Prostate gland (tissue), 2 donors: ENCODE measurements around the gene SERINC2. TPM values are rescaled to one million over a fixed set of nuclear protein-coding genes. Genes with fewer than 3 reads are reported as not detected.

ENCODE experiments used
- DNase-seq: peaks from one replicate; pipeline ENCODE4 v3.0.0-alpha.2; 2019; ENCODE audit warnings: low spot score
- H3K27ac ChIP-seq, 2 donors: fragments of 200-600 bp; sonication (generic); 2 replicates each; pipeline ENCODE4 v1.5.1; 2017 to 2019
- H3K27me3 ChIP-seq: fragments of 200-600 bp; sonication (generic); replicated peaks from 2 replicates; pipeline ENCODE4 v1.5.1; 2019; ENCODE audit not compliant: insufficient read depth
- H3K36me3 ChIP-seq, 2 donors: fragments of 200-600 bp; sonication (generic); 1 replicate in 1 of 2; 2 replicates in 1 of 2; pipeline versions ENCODE4 v1.5.1 to v1.8.1; 2017 to 2019
- H3K4me1 ChIP-seq: fragments of 200-600 bp; sonication (generic); replicated peaks from 2 replicates; pipeline ENCODE4 v1.5.1; 2019
- H3K4me3 ChIP-seq, 2 donors: fragments of 200-600 bp; sonication (generic); 2 replicates each; pipeline ENCODE4 v1.5.1; 2017 to 2019
- H3K9me3 ChIP-seq: fragments of 200-600 bp; sonication (generic); 2 replicates; pipeline ENCODE4 v1.5.1; 2017
- POLR2A ChIP-seq: fragments of 450-650 bp; IDR thresholded peaks from one replicate; pipeline ENCODE4 v1.6.1; 2016; ENCODE audit warnings: antibody characterized with exemption, mild to moderate bottlenecking
- POLR2AphosphoS5 ChIP-seq: sonication (generic); formaldehyde crosslinking; IDR thresholded peaks from one replicate; pipeline ENCODE4 v1.6.1; 2017; ENCODE audit warnings: antibody characterized with exemption
- WGBS: methylation state at CpG from one replicate; pipeline ENCODE4 v1.1.5; 2018; 5-methylcytosine and 5-hydroxymethylcytosine counted together
- intact Hi-C: fragments of 100-400 bp; cut with DNase I; formaldehyde crosslinking; loops from one replicate; pipeline ENCODE4 v1.14.2; 2022
- total RNA-seq, 2 donors: library from RNA; depleted of rRNA; stranded (reverse); fragments of >200 nt; gene quantifications; one replicate each; pipeline ENCODE4 v1.1.0, GENCODE V29; 2016
- TF ChIP-seq, protein P1 (sequence below), 4 experiments: fragments of 200-600 bp in 2 of 4; fragments of 450-650 bp in 2 of 4; sonication (generic) in 2 of 4; IDR thresholded peaks; 1 replicate in 3 of 4; 2 replicates in 1 of 4; pipeline ENCODE4 v1.5.1; 2016 to 2019; ENCODE audit warnings: antibody characterized with exemption in 4 of 4, mild to moderate bottlenecking in 2 of 4, moderate library complexity in 2 of 4

SERINC2 gene
- total RNA-seq, 2 donors from 2014 or later, result 76.1 to 110 TPM

DNA sequence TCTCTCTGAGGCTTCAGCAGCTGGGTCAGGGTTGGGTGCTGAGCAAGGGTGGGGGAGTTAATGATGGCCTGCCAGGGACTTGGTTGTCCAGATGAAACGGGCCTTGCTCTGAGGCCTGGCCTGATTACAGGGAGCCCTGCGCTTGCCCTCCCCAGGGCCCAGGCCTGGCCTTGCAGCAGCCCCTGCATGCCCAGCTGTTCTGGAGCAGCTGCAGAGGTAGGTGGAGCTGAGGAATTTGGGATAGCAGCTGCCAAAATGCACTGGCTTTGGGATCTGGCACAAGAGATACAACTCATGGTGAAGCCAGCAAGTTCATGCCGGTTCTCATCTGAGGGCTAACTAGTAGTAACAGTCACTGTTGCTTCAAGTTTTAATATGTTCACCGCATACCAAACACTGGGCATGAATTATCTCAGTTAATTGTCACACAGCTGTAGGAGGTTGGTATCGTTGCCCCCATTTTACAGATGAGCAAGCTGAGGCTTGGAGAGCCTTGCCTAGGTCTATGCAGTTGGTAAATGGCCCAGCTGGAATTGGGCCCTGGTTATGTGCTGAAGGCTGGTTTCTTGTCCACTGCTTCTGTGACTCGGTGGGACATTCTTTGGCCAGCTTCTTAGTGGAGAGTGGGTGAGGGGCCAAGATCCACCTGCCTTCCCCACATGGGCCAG lies 7.3 kb upstream of the SERINC2 start:
- 70% methylated on average over 6 of the region's 6 CpGs for WGBS
- Histone ChIP-seq H3K9me3 (no peaks in the 10 kb centered on the region), H3K36me3 (no peaks in the 10 kb centered on the region), H3K4me1 (no peaks in the 10 kb centered on the region), H3K27ac (no peak overlapping the region), H3K27me3 (no peaks in the 10 kb centered on the region), H3K4me3 (no peak overlapping the region)
- intact Hi-C loops, result no loop called here
- TF ChIP-seq POLR2A (no peak), POLR2AphosphoS5 (no peak)
- TF ChIP-seq, protein P1, sequence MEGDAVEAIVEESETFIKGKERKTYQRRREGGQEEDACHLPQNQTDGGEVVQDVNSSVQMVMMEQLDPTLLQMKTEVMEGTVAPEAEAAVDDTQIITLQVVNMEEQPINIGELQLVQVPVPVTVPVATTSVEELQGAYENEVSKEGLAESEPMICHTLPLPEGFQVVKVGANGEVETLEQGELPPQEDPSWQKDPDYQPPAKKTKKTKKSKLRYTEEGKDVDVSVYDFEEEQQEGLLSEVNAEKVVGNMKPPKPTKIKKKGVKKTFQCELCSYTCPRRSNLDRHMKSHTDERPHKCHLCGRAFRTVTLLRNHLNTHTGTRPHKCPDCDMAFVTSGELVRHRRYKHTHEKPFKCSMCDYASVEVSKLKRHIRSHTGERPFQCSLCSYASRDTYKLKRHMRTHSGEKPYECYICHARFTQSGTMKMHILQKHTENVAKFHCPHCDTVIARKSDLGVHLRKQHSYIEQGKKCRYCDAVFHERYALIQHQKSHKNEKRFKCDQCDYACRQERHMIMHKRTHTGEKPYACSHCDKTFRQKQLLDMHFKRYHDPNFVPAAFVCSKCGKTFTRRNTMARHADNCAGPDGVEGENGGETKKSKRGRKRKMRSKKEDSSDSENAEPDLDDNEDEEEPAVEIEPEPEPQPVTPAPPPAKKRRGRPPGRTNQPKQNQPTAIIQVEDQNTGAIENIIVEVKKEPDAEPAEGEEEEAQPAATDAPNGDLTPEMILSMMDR (IDR thresholded peaks at IDR 0.05), result no peak
- no peak for DNase-seq

DNA sequence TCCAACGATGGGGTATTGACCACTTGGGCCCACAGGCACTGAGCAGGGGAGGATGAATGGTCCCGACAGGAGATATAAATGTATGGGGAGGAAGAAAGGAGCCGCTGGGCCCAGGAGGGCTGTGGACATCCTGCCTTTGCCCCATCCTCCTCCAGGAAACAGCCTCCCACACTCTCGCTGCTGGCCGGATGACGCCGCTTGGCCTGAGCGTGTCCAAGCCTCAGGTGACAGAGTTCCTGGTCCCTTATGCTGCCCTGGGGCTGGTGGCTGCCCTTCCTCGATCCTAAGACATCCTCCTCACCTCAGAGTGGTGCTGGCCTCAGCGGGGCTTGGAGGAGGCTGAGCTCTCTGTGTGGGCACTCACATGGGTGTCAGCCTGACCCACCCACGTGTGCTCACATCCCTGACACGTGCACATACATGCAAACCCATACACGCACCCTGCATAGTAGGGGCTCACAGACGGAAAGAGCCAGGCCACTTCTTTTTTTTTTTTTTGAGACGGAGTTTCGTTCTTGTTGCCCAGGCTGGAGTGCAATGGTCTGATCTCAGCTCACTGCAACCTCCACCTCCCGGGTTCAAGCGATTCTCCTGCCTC lies 5.9 kb upstream of the SERINC2 start:
- H3K4me1 ChIP-seq, result no peaks in the 10 kb centered on the region
- H3K9me3 ChIP-seq, result no peaks in the 10 kb centered on the region
- no peak overlapping the region for H3K4me3 ChIP-seq
- no peak overlapping the region for H3K27ac ChIP-seq
- DNase-seq, result no peak
- no peaks in the 10 kb centered on the region for H3K27me3 ChIP-seq
- intact Hi-C loops, result no loop called here
- H3K36me3 ChIP-seq, result no peaks in the 10 kb centered on the region
- no peak for TF ChIP-seq POLR2AphosphoS5
- TF ChIP-seq POLR2A, result no peak
- TF ChIP-seq, protein P1 (IDR thresholded peaks at IDR 0.05), result no peak
- WGBS, result 91% methylated on average over 18 of the region's 18 CpGs

GRCh38 chr1:31408788-31409318 lies 4.2 kb upstream of the SERINC2 start:
- Histone ChIP-seq H3K27me3 (no peaks in the 10 kb centered on the region), H3K4me1 (no peaks in the 10 kb centered on the region), H3K36me3 (no peaks in the 10 kb centered on the region), H3K4me3 (no peak overlapping the region), H3K27ac (no peak overlapping the region), H3K9me3 (no peaks in the 10 kb centered on the region)
- no peak for TF ChIP-seq POLR2AphosphoS5
- TF ChIP-seq POLR2A, result no peak
- TF ChIP-seq, protein P1 (IDR thresholded peaks at IDR 0.05), result no peak
- WGBS, result 92% methylated on average over 5 of the region's 5 CpGs
- DNase-seq, result no peak
- intact Hi-C loops, result no loop called here

- Histone ChIP-seq H3K27ac (no peak overlapping the region), H3K27me3 (no peaks in the 10 kb centered on the region), H3K9me3 (no peaks in the 10 kb centered on the region), H3K4me3 (no peak overlapping the region), H3K4me1 (no peaks in the 10 kb centered on the region), H3K36me3 (no peaks in the 10 kb centered on the region)
- TF ChIP-seq, protein P1 (IDR thresholded peaks at IDR 0.05), result no peak
- no peak for TF ChIP-seq POLR2A
- no peak for TF ChIP-seq POLR2AphosphoS5
- 73% methylated on average over 6 of the region's 6 CpGs for WGBS
- intact Hi-C loops, result no loop called here
- DNase-seq, result no peak
Measured at GRCh38 chr1:31409946-31410858, 2.8 kb upstream of the SERINC2 start.
